ENCODE results near the gene MFAP4.

GRCh38 chr17:19402171-19402570 is 15.2 kb upstream of the MFAP4 start:
- TF ChIP-seq EZH2 (IDR thresholded peaks at IDR 0.05) (no peak), POLR2AphosphoS5 (IDR thresholded peaks at IDR 0.05; ENCODE audit: borderline replicate concordance, low read depth, low read length) (no peak), FOXP2 (optimal IDR thresholded peaks at IDR 0.05; ENCODE audit: control extremely low read depth, extremely low read length, insufficient read depth) (no peak)
